Measurements from ENCODE around the gene SH3PXD2B.

- no peak for TF ChIP-seq PHF8 (CRISPR knock-in tag; IDR thresholded peaks at IDR 0.05)
- no peak for TF ChIP-seq NCOA2 (CRISPR knock-in tag; IDR thresholded peaks at IDR 0.05)
- TF ChIP-seq ATF3 (CRISPR knock-in tag; IDR thresholded peaks at IDR 0.05), result no peak
- no peak for TF ChIP-seq ZNF781 (CRISPR knock-in tag; IDR thresholded peaks at IDR 0.05; ENCODE audit: borderline replicate concordance, not compliant biosample characterization)
- peak; percentile 95 for TF ChIP-seq CTCF (CRISPR knock-in tag; IDR thresholded peaks at IDR 0.05)
- no peak for TF ChIP-seq PRDM4 (CRISPR knock-in tag; IDR thresholded peaks at IDR 0.05; ENCODE audit: borderline replicate concordance)
- no peak for TF ChIP-seq ZNF430 (CRISPR knock-in tag; IDR thresholded peaks at IDR 0.05)
- no peak for TF ChIP-seq CREM (IDR thresholded peaks at IDR 0.05)
- no peak for TF ChIP-seq CREM (CRISPR knock-in tag; IDR thresholded peaks at IDR 0.05)
These were observed 24.9 kb upstream of the SH3PXD2B start for GRCh38 chr5:172479034-172479783.
